Neural cell (in vitro differentiated cells): ENCODE measurements around the gene ME3.

Experiments
- EP300 ChIP-seq: fragments of 450-650 bp; conservative IDR thresholded peaks from 2 replicates; pipeline ENCODE4 v1.6.1; 2014; ENCODE audit warnings: antibody characterized with exemption, mild to moderate bottlenecking, moderate library complexity; ENCODE audit not compliant: poor library complexity, severe bottlenecking
- EZH2 ChIP-seq: fragments of 200-600, 300-800 bp; shearing (Covaris generic), sonication (generic); IDR thresholded peaks from 2 replicates; pipeline ENCODE4 v1.6.1; 2014; ENCODE audit warnings: antibody characterized with exemption, low read length, borderline replicate concordance, mild to moderate bottlenecking; ENCODE audit not compliant: insufficient read depth, poor library complexity, severe bottlenecking
- POLR2AphosphoS5 ChIP-seq: IDR thresholded peaks from 2 replicates; pipeline ENCODE4 v1.6.1; 2012
- RAD21 ChIP-seq: fragments of 450-650 bp; conservative IDR thresholded peaks from 2 replicates; pipeline ENCODE4 v1.6.1; 2014; ENCODE audit warnings: antibody characterized with exemption, mild to moderate bottlenecking, moderate library complexity
- TAF1 ChIP-seq: IDR thresholded peaks from 2 replicates; pipeline ENCODE4 v1.6.1; 2012; ENCODE audit warnings: low read depth
- TF ChIP-seq, protein P1 (sequence below): fragments of 450-650 bp; IDR thresholded peaks from 2 replicates; pipeline ENCODE4 v1.5.1; 2014; ENCODE audit warnings: antibody characterized with exemption, mild to moderate bottlenecking, moderate library complexity; ENCODE audit not compliant: poor library complexity, severe bottlenecking

DNA sequence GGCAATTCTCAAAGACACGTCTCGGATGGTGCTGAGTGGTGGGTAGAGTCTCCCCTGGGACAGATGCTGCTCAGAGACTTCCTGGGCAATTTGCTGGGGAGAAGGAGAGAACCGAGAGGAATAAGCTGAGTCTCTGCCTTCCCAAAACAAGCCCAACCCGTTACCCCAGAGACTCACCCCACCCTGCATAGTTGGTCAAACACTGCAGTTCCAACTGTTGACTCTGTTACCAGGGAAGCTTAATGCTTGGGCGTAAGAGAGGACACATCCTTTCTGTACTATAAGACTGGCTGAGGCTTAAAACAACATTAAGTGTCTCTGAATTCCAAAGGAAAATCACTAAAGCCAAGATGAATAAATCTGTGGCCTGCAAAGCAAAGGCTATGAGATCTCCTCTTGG is 229.6 kb downstream of the ME3 start:
- TF ChIP-seq, protein P1, sequence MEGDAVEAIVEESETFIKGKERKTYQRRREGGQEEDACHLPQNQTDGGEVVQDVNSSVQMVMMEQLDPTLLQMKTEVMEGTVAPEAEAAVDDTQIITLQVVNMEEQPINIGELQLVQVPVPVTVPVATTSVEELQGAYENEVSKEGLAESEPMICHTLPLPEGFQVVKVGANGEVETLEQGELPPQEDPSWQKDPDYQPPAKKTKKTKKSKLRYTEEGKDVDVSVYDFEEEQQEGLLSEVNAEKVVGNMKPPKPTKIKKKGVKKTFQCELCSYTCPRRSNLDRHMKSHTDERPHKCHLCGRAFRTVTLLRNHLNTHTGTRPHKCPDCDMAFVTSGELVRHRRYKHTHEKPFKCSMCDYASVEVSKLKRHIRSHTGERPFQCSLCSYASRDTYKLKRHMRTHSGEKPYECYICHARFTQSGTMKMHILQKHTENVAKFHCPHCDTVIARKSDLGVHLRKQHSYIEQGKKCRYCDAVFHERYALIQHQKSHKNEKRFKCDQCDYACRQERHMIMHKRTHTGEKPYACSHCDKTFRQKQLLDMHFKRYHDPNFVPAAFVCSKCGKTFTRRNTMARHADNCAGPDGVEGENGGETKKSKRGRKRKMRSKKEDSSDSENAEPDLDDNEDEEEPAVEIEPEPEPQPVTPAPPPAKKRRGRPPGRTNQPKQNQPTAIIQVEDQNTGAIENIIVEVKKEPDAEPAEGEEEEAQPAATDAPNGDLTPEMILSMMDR, result no peak
- no peak for TF ChIP-seq TAF1
- TF ChIP-seq EZH2, result no peak
- TF ChIP-seq POLR2AphosphoS5, result no peak
- TF ChIP-seq RAD21, result no peak
- TF ChIP-seq EP300, result no peak
